DOHH2 (cell line): ENCODE measurements around the gene TESK2.

Experiments
- H3F3A ChIP-seq: fragments of 200-600 bp; sonication (generic), shearing (Covaris generic); 2 replicates; pipeline ENCODE4 v1.6.0; 2016; ENCODE audit warnings: antibody characterized with exemption, mild to moderate bottlenecking; ENCODE audit not compliant: control insufficient read depth, insufficient read depth
- H3K27ac ChIP-seq: fragments of 200-600 bp; sonication (generic); 2 replicates; pipeline ENCODE4 v1.5.1; 2014; ENCODE audit warnings: low read depth, mild to moderate bottlenecking, low read length, moderate library complexity
- H3K27me3 ChIP-seq: fragments of 200-600 bp; sonication (generic); 2 replicates; pipeline ENCODE4 v1.6.1; 2014; ENCODE audit warnings: mild to moderate bottlenecking, low read length, mixed read lengths; ENCODE audit not compliant: control insufficient read depth
- H3K36me3 ChIP-seq: fragments of 200-600 bp; sonication (generic); 2 replicates; pipeline ENCODE4 v1.6.1; 2014; ENCODE audit warnings: mild to moderate bottlenecking, low read length, moderate library complexity, mixed read lengths; ENCODE audit not compliant: control insufficient read depth
- H3K4me1 ChIP-seq: fragments of 200-600 bp; sonication (generic); 2 replicates; pipeline ENCODE4 v1.6.1; 2014; ENCODE audit warnings: mild to moderate bottlenecking, low read length, mixed read lengths; ENCODE audit not compliant: control insufficient read depth
- H3K4me2 ChIP-seq: fragments of 200-600 bp; sonication (generic); 2 replicates; pipeline ENCODE4 v1.6.0; 2014; ENCODE audit warnings: mild to moderate bottlenecking, low read length, moderate library complexity
- H3K4me3 ChIP-seq: fragments of 200-600 bp; sonication (generic); 2 replicates; pipeline ENCODE4 v1.5.1; 2014; ENCODE audit warnings: mild to moderate bottlenecking, low read length, mixed read lengths
- H3K79me2 ChIP-seq: fragments of 200-600 bp; sonication (generic); 2 replicates; pipeline ENCODE4 v1.6.1; 2014; ENCODE audit warnings: mild to moderate bottlenecking, low read length, mixed read lengths; ENCODE audit not compliant: control insufficient read depth
- H3K9me2 ChIP-seq: fragments of 200-600 bp; sonication (generic); replicated peaks from 2 replicates; pipeline ENCODE4 v1.6.1; 2014; ENCODE audit warnings: mild to moderate bottlenecking, low read length, mixed read lengths; ENCODE audit not compliant: control insufficient read depth
- H3K9me3 ChIP-seq: fragments of 200-600 bp; sonication (generic); 2 replicates; pipeline ENCODE4 v1.6.1; 2014; ENCODE audit warnings: antibody characterized with exemption, low read length, mixed read lengths; ENCODE audit not compliant: control insufficient read depth, insufficient read depth
- H4K20me1 ChIP-seq: fragments of 200-600 bp; sonication (generic); 2 replicates; pipeline ENCODE4 v1.6.0; 2014; ENCODE audit warnings: low read depth, mild to moderate bottlenecking, antibody characterized with exemption, low read length, moderate library complexity; ENCODE audit not compliant: control insufficient read depth, insufficient read depth
- CTCF ChIP-seq: fragments of 200-600 bp; sonication (generic); IDR thresholded peaks from one replicate; pipeline ENCODE4 v1.5.1; 2014; ENCODE audit warnings: antibody characterized with exemption, mild to moderate bottlenecking, low read depth, low read length; ENCODE audit not compliant: poor library complexity, severe bottlenecking
- EZH2phosphoT487 ChIP-seq: fragments of 200-600 bp; sonication (generic); IDR thresholded peaks from 2 replicates; pipeline ENCODE4 v1.6.1; 2017; ENCODE audit warnings: borderline replicate concordance, mild to moderate bottlenecking, antibody characterized with exemption, low read length, moderate library complexity, mixed read lengths

The TESK2 gene

GRCh38 chr1:45448357-45448756, 42.6 kb downstream of the TESK2 start:
- no peaks in the 10 kb centered on the region for H3K9me3 ChIP-seq
- no peak overlapping the region for H3K4me2 ChIP-seq
- no peaks in the 10 kb centered on the region for H3K27me3 ChIP-seq
- no peaks in the 10 kb centered on the region for H3K79me2 ChIP-seq
- H3K9me2 ChIP-seq: no peaks in the 10 kb centered on the region
- TF ChIP-seq CTCF (no peak), EZH2phosphoT487 (no peak)
- no peak overlapping the region for H3K4me3 ChIP-seq
- H3F3A ChIP-seq: no peaks in the 10 kb centered on the region
- H3K27ac ChIP-seq: no peak overlapping the region
- H3K4me1 ChIP-seq: no peaks in the 10 kb centered on the region
- H3K36me3 ChIP-seq: no peaks in the 10 kb centered on the region
- no peaks in the 10 kb centered on the region for H4K20me1 ChIP-seq

GRCh38 chr1:45446950-45447672, 43.9 kb downstream of the TESK2 start:
- H3K27ac ChIP-seq: no peak overlapping the region
- TF ChIP-seq EZH2phosphoT487 (no peak), CTCF (no peak)
- H3K9me2 ChIP-seq: no peaks in the 10 kb centered on the region
- H3K27me3 ChIP-seq: no peaks in the 10 kb centered on the region
- H3K4me2 ChIP-seq: no peak overlapping the region
- H4K20me1 ChIP-seq: no peaks in the 10 kb centered on the region
- H3F3A ChIP-seq: no peaks in the 10 kb centered on the region
- H3K4me3 ChIP-seq: no peak overlapping the region
- H3K36me3 ChIP-seq: no peaks in the 10 kb centered on the region
- H3K79me2 ChIP-seq: no peaks in the 10 kb centered on the region
- H3K4me1 ChIP-seq: no peaks in the 10 kb centered on the region
- no peaks in the 10 kb centered on the region for H3K9me3 ChIP-seq

- Histone ChIP-seq H3K9me3 (no peaks in the 10 kb centered on the region), H3K4me2 (no peak overlapping the region), H3K36me3 (no peaks in the 10 kb centered on the region), H3K79me2 (no peaks in the 10 kb centered on the region), H3F3A (no peaks in the 10 kb centered on the region), H3K9me2 (no peaks in the 10 kb centered on the region), H3K27ac (no peak overlapping the region), H3K4me3 (no peak overlapping the region), H3K4me1 (no peaks in the 10 kb centered on the region), H4K20me1 (no peaks in the 10 kb centered on the region), H3K27me3 (no peaks in the 10 kb centered on the region)
- TF ChIP-seq CTCF (no peak), EZH2phosphoT487 (no peak)
Observed at GRCh38 chr1:45446530-45446929, 44.4 kb downstream of the TESK2 start.
